Dermis microvascular lymphatic vessel endothelial cell (primary cell): ENCODE data around the gene NOXA1. TPM values are rescaled to one million over a fixed set of nuclear protein-coding genes. Genes with fewer than 3 reads are reported as not detected.
A peak's percentile ranks its signal among the peaks of the same experiment; 100 is the strongest.
"Not testable (repeated sequence)": the region's sequence is repeated elsewhere in the genome, so short reads cannot be mapped to it uniquely, and the experiment has no call there.

Experiments
- DNase-seq, 2 donors: peaks; one replicate each; pipeline versions ENCODE4 v3.0.0 to v3.0.0-alpha.2; 2010; ENCODE audit warnings: low read depth in 2 of 2
- total RNA-seq: library from RNA; depleted of rRNA; stranded (reverse); fragments of >200 nt; gene quantifications from 2 replicates; pipeline ENCODE4 v1.2.1, GENCODE V29; 2014

NOXA1 gene
- total RNA-seq, 1 donor from 2014 or later, result 1.3 TPM

DNA sequence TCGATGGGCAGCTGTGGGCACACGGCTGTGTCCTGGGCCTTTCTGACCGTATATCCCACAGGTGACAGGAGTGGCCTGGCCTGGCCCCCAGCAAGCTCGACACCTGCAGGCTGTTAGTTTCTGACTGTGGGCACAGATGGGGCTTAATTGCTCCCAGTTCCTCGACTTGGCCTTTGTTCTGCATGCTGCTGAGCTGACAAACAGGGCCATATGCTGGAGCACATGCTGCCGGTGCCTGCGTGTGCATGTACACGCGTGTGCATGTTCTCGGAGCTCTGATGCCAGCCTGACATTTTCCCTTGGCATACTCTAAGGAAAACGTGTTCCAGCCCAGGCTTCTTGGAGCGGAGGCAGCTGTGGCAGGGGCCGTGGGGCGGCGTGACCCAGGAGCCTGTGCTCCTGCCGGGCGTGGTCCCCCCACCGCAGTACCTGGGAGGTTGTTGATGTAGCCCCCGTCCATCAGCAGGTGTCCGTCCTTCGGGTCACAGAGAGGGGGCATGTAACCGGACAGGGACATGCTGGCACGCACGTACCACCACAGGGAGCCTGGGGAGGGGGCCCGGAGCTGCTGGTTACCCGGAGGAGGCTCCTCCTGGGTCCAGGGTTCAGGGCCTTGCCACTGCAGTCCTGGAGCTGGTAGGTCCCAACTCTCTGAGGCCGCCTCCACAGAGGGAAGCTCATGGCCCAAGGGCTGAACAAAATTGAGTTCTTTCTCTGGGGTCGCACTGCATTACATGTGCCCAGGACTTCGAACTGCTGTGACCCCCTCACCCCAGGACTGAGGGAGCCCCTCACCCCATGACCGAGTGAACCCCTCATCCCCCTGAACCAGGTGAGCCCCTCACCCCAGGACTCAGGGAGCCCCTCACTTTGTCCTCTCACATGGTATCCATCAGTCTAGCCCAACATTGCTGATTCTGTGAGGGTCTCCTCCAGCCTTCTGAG lies 40.1 kb downstream of the NOXA1 start:
- DNase-seq, result no peak

DNA sequence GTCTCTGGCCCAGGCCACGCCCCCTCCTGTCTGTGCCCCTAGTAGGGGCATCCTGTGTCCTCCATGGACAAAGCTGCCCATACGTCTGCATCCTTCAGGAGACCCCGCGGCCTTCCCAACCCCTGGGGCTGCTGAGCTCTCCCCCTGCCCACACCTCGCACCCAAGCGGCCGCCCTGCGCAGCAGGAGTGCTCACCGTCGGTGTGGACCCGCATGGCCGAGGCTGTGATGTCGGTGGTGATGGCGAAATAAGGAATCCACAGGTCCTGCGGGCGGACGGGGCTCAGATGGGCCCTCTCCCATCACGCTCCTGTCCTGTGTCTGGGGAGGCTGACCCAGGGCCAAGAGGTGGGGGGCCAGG lies 40.7 kb downstream of the NOXA1 start:
- DNase-seq, result no peak

DNA sequence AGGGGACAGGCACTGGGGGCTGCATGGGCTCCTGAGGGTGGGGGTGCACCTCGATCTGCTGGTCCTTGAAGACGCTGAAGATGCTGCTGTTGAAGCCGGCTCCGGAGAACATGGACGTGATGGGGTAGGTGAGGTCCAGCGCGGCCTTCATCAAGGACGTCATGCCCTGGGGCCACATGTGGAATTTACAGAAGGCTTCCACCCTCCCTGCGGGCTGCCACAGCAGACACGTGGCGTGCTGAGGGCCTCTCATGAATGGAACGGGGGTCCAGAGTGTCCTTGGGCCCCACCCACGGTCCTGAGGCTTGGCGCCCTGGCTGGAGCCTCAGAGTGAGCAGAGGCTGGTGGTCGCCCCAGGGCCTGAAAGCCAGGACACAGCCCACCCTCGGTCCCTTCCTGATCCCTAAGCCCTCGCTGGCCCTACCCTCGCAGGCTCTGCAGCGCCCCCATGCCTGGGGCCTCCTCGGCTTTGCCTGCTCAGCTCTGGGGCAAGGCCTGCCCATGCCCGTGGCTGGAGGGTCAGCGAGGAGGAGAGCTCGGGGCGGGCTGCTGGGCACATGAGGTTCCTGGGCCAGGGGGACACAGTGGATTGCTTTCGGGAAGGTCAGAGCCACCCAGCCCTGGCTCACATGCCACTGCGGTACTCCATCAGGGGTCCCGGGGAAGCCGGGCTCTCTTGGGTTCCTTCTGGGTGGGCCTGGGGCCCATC lies 41.3 kb downstream of the NOXA1 start:
- DNase-seq, result no peak

DNA sequence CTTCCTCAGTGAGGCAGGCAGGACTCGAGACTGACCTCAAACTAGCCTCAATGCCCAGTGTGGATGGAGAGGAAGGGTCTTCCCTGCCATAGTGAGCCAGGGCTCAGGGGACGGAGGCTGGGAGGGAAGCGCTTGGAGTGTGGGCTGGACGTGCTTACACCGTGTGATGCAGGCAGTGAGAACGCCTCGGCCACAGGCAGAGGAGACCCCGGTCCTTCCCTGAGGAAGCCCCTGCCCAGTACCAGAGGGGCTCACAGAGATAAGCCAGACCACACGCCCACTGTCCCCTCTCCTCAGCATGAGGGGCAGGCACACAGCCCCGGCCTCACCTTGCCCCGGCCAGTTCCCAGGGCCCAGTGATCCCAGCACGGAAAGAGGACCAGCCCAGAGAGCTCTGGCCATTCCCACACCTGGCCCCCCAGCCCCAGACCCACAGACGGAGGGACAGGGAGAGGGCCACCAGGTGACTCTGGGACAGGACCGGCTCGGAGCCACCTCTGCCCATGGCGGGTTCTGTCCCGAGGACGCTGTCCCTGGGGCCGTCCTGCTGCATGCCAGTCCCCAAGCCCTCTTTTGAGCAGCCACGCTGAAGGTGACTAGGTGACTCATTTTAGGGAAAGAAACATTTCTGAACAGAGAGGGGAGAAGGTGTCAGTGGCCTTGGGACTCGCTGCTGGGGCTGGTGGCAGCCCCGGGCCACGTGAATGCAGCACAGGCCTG lies 42.0 kb downstream of the NOXA1 start:
- DNase-seq, result no peak

DNA sequence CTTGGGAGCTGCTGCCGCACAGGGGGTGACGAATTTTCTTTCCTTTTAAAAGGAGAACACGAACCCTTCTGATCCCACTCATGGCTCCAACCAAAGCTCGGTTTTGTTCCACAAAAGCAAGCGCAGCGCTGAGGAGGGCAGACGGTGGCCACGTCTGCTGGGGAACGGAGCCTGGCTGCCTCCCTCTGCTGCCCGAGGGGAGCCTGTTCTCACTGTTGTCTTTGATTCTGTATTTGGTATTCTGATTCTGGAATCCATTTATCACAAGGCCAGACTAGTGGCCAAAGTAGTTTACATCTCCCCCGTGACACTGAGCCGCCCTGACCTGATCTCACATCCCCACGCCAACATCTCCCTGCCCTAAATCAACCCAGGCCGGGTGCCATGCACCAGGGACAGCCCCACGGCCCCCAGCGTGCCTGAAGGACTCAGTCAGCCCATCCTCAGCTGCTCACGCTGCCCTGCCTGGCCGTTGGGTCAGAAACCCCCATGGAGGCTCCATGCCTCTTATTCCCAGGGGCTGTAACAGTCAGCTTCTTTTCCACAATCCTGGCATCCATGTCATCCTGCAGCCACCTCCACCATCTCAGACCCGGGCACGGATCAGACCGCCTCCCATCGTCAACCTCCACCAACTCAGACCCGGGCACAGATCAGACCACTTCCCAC lies 42.7 kb downstream of the NOXA1 start:
- no peak for DNase-seq

DNA sequence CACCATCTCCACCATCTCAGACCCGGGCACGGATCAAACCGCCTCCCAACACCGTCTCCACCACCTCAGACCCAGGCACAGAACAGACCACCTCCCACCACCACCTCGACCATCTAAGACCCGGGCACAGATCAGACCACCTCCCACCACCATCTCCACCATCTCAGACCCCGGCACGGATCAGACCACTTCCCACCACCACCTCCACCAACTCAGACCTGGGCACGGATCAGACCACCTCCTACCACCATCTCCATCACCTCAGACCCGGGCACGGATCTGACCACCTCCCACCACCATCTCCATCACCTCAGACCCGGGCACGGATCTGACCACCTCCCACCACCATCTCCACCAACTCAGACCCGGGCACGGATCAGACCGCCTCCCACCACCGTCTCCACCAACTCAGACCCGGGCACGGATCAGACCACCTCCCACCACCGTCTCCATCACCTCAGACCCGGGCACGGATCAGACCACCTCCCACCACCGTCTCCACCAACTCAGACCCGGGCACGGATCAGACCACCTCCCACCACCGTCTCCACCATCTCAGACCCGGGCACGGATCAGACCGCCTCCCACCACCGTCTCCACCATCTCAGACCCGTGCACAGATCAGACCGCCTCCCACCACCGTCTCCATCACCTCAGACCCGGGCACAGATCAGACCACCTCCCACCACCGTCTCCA lies 43.3 kb downstream of the NOXA1 start:
- DNase-seq, result not testable (repeated sequence)

DNA sequence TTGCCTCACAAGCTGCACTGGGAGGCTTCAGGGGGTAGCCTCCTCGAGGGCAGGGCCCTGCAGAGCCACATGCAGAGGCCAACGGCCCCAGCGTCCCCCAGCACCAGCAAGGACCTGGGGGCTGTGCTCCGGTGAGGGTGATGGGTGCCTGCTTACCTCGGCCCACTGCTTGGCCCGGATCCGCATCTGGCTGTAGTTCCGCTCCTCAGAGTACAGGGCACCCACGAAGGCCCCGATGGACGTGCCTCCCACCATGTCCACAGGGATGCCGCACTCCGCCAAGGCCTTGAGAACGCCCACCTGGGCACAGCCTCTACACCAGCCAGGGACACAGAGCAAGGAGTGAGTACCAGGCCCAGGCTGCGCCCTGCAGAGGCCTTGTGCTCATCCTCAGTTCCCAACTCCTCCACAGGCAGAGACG lies 44.0 kb downstream of the NOXA1 start:
- no peak for DNase-seq

DNA sequence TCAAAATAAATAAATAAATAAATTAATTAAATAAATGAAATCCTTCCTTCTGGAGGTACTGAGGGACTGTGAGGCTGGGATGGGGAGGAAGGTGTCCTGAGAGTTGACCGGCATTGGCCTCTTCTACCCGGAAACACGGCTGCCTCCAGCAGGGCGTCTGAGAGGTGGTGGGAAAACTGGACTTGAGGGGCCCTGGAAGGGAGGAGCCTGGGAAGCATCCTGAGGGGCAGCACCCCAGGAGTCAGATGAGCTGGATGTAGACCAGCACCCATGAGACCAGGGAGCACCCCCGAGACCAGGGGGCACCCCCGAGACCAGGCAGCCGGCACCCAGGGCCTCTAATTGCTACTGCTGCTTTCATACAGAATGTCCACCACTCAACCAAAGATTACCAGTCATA lies 44.7 kb downstream of the NOXA1 start:
- no peak for DNase-seq

DNA sequence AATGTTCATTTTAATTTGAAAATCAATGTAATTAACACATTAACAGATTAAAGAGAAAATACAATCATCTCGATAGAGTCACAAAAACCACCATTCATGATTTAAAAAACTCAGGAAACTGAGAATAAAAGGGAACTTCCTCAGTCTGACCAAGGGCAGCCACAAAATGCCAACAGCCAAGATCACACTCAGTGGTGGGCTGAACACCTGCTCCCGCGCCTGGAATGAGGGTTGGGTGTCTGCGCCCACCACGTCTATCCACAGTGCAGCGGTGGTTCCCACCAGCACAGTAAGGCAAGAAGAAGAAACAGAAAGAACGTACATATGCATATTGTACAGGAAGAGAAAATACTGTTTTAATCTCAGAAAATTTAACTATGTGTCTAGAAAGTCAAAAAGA lies 47.6 kb downstream of the NOXA1 start:
- DNase-seq, result peak in 1 of 2 donors; percentile 37

DNA sequence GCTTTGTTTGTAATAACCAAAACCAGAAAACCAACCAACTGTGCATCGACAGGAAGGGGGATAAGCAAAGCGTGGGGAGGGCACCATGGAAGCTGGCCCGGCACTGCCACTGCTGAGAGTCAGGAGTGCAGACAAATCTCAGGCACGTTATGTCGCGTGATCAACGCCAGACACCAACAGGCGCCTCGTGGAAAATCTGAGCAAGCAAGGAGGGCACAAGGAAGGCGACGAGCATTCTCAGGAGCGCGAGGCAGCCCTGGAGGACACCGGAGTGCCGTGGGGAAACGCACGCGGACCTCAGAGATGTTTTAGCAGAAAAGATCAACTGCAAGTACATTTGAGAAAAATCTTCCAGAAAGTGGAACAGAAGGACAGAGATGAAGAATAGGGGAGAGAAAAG lies 51.1 kb downstream of the NOXA1 start:
- DNase-seq, result no peak

DNA sequence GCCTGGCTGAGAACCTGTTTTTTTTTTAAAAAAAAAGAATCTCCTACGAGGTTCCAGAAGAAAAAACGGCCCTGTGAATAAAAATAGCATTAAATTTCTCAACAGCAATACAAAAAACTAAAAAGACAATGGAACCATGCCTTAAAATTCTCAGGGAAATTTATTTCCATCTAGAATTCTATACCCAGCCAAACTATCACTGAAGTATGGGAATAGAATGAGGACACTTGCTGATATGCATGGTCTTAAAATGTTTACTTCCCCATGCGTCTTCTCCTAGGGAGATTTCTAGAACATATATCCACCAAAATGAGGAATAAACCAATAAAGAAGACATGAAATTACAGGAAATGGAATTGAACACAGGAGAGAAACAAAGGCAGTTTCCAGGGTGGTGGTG lies 52.5 kb downstream of the NOXA1 start:
- DNase-seq, result no peak

DNA sequence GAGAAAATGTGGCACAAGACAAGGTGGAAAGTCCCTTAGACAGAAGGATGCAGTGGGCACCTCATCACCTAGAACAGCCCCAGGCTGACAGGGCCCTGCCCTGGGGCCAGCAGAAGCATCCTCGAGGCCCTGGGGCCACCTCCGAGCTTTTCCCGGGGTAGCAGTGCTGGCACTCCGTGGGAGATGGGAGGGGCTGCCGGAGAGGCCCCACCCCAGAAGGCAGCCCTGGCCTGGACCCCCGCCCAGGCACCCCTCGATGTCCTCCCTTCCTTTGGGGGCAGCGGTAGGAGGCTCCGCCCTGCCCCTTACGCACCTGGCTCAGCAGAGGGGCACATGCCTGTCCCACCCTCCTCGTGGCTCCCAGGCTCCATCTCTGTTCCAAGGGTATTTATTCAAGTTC lies 53.7 kb downstream of the NOXA1 start:
- no peak for DNase-seq

DNA sequence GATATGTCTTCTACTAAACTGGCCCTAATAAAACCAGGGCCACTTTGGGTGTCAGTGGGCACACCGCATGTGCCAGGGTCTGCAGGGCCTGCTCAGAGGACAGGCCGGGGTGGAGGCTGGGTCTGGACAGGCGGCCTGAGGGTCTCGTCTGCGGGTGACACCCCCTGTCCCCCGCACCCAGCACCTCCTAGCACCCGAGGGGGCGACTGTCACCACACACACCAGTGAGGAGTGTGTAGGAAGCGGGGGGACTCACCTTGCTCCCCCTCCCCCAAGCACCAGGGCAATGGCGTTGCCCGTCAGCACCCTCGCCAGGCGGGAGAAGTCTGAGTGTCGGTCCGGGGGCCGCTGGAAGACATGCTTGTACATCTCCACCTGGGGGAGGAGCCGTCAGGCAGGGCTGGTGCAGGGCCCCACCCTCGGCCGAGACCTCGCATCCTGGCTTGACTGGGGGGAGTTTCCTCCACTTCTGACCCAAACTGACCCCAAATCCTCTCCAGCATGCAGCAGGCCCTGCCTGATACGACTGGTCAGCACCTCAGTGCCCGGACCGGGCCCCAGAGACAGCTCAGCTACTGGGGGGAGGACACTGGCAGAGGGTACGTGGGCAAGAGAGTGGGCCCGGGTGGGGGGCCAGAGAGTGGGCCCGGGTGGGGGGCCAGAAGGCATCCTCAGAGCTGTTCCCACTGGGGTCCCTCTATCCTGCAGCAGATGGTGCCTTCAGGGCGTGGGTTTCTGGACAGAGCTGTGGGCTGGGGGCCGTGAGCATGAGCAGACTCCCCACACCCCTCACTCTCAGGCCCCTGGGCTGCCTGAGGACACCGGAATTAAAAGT lies 54.8 kb downstream of the NOXA1 start:
- DNase-seq, result no peak

DNA sequence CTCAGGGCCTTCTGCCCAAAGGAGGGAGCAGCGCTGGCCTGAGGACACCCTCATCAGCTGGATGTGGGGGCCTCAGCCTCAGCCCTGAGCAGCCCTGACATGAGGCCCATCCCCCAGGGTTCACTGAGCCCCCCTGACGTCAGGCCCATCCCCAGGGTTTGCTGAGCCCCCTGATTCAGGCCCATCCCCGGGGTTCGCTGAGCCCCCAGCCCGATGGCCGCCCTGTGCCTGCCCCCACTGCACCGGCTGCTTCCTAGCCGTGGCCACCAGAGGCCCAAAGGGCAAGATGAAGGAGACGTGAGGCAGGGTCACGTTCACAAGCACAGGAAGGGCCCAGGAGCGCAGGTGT lies 55.4 kb downstream of the NOXA1 start:
- no peak for DNase-seq

DNA sequence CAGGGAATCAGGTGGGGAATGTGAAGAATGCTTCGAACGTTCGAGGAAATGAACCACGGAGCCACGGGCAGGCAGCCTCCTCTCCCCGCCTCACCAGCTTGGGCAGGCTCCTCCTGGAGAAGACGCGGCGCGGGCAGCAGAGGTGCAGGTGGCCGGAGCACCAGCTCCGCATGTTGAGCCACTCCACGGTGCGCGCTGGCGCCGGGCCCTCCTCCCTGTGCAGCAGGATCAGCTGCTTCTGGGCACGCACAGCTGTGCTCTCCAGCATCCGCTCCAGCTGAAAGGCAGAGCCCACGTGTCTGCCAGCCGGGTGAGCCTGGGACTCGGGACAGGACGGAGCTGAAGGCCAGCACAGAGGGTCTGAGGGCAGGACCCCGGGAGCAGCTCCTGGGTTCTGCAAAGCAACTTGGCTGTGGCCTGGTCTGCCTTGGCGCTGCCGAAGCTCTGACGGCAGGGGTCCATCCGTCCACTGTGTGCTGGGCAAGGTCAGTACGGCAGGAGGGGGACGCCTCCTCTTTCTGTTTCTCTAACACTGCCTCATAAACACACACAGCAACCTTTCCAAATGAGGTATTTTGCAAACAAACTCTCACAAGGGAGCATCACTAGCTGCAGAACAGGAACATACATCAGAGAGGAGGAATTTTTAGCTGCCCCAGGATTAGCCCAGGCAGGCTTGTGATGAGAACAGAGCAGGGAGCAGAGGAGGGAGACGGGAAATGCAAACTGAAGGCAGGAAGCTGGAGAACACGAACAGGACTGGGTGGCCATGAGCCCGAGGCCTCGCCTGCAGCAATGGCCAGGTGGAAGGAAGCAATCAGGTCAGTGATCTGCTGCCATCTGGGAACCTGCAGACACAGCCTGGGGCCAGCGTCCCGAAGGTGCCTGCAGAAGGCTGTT lies 56.0 kb downstream of the NOXA1 start:
- peak in 1 of 2 donors; percentile 70 for DNase-seq

DNA sequence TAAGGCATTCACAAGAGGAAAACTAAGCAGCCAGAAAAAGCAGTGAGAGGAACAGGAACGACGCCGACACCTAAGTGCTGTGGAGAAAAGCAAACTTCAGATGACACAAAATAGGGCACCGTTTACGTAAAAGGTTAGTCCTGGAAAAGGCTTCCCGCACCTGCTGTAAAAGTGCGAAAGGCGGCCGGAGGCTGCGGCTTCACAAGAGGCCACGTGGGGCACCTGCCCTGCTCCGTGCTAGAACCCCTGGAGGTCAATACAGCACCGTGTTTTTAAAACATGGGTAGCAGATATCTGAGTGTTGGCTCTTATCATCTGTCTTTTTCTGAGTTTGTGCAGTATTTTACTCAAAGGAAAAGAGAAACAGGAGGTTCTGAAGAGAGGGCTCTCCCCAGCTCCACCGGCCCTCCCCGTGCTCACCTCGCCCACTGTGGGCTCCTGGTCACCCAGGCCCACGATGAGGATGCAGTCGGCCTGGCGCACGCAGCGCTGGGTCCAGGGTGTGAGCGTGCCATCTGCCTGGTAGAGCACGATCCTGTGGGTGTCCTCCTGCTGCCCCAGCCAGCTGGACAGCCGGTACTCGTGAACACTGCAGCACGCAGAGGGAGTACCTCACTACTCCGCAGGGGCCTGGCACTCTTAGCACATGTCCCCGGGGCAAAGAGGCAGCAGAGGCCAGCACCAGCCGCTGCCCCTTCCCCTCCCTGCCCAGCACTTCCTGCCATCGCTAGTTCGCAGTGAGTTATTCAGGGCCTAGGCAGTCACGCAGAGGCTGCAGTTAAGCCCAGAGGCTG lies 56.9 kb downstream of the NOXA1 start:
- DNase-seq, result no peak

DNA sequence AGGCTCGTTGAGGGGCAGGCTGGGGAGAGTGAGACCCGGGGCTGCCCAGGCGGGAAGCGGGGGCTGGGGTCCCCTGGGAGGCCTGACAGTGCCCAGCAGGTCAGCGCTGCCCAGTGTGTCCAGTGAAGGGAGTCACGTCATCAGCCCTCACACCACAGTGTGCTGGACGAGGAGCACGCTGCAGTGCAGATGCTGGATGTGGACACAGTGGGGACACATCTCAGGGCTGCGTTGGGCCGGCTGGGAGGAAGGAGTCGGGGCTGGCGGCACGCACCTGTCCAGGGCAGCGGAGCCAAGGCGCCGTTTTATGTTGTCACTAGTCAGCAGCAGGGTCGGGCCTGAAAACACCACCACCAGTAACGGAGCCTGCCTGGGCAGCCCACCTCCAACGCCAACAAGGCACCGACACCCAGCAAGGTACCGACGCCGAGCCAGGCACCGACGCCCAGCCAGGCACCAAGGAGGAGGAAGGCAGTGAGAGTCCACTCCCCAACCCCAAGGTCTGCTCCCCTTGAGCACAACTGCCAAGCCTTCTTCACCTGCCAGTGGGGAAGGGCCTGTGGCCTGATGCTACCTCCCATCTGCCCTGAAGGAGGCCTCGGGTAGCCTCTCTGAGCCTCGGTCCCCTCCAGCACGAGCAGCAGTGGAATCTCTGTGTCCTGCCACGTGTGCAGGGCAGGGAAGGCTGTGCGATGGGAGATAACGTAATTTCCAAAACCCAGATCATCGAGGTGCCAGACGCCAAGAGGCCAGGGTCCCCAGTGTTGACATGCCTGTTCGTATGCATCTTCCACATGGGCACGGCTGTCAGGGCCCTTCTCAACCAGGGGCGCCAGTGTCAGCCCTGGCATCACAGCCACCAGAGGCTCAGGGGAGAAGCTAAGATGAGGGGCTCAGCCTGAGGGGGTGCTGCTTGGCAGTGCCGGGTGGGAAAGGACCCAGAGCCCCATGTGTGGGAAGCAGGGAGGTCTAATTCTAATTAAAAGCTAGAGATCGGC lies 57.8 kb downstream of the NOXA1 start:
- DNase-seq, result no peak
